HG03342 (cell line): ENCODE measurements around the gene ADAM21.
"Not testable (repeated sequence)": the region's sequence is repeated elsewhere in the genome, so short reads cannot be mapped to it uniquely, and the experiment has no call there.

Source experiments
- ATAC-seq: cut with Tn5 transposase; IDR thresholded peaks from one replicate; pipeline ENCODE4 v1.9.1; 2021; ENCODE audit warnings: mild to moderate bottlenecking, moderate library complexity; ENCODE audit not compliant: unreplicated experiment

ADAM21 gene

DNA sequence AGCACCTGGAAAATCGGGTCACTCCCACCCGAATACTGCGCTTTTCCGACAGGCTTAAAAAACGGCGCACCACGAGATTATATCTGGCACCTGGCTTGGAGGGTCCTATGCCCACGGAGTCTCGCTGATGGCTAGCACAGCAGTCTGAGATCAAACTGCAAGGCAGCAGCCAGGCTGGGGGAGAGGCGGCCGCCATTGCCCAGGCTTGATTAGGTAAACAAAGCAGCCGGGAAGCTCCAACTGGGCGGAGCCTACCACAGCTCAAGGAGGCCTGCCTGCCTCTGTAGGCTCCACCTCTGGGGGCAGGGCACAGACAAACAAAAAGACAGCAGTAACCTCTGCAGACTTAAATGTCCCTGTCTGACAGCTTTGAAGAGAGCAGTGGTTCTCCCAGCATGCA, 23.5 kb downstream of the ADAM21 start:
- ATAC-seq: not testable (repeated sequence)

DNA sequence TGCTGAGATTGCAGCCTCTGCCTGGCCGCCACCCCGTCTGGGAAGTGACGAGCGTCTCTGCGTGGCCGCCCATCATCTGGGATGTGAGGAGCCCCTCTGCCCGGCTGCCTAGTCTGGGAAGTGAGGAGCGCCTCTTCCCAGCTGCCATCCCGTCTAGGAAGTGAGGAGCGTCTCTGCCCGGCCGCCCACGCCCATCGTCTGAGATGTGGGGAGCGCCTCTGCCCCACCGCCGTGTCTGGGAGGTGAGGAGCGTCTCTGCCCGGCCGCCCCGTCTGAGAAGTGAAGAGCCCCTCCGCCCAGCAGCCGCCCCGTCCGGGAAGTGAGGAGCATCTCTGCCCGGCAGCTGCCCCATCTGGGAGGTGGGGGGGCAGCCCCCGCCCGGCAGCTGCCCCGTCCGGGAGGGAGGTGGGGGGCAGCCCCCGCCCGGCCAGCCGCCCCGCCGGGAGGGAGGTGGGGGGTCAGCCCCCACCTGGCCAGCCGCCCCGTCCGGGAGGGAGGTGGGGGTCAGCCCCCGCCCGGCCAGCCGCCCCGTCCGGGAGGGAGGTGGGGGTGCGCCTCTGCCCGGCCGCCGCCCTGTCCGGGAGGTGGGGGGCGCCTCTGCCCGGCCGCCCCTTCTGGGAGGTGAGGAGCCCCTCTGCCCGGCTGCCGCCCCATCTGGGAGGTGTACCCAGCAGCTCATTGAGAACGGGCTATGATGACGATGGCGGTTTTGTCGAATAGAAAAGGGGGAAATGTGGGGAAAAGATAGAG, 25.6 kb downstream of the ADAM21 start:
- not testable (repeated sequence) for ATAC-seq

- no peak for ATAC-seq
Measured at GRCh38 chr14:70489579-70490200, 37.7 kb downstream of the ADAM21 start.

GRCh38 chr14:70498191-70498590, 46.2 kb downstream of the ADAM21 start:
- no peak for ATAC-seq
